GM23338 (cell line): ENCODE measurements around the gene NOTCH1.

ENCODE experiments used
- CREB1 ChIP-seq: fragments of 250-450 bp; sonication (Bioruptor Pico); IDR thresholded peaks from 2 replicates; pipeline ENCODE4 v1.5.0; 2020; ENCODE audit warnings: low read depth, mild to moderate bottlenecking, moderate library complexity
- ETS1 ChIP-seq: IDR thresholded peaks from 2 replicates; pipeline ENCODE4 v1.6.1; 2016; ENCODE audit warnings: antibody characterized with exemption
- EZH2 ChIP-seq: fragments of 200-600 bp; sonication (generic); IDR thresholded peaks from one replicate; pipeline ENCODE4 v1.8.0; 2017; ENCODE audit warnings: antibody characterized with exemption, mild to moderate bottlenecking, low read depth; ENCODE audit not compliant: unreplicated experiment
- EZH2phosphoT487 ChIP-seq: fragments of 200-600 bp; sonication (generic); IDR thresholded peaks from one replicate; pipeline ENCODE4 v1.8.1; 2018; ENCODE audit warnings: antibody characterized with exemption; ENCODE audit not compliant: unreplicated experiment
- JUNB ChIP-seq: IDR thresholded peaks from one replicate; pipeline ENCODE4 v1.6.1; 2016; ENCODE audit warnings: antibody characterized with exemption; ENCODE audit not compliant: unreplicated experiment
- NANOG ChIP-seq: IDR thresholded peaks from 2 replicates; pipeline ENCODE4 v1.6.1; 2016; ENCODE audit warnings: antibody characterized with exemption, borderline replicate concordance
- POLR2AphosphoS5 ChIP-seq: IDR thresholded peaks from 2 replicates; pipeline ENCODE4 v1.6.1; 2016; ENCODE audit warnings: antibody characterized with exemption, low read depth
- REST ChIP-seq: IDR thresholded peaks from one replicate; pipeline ENCODE4 v1.6.1; 2018; ENCODE audit warnings: antibody characterized with exemption; ENCODE audit not compliant: unreplicated experiment
- STAT1 ChIP-seq: IDR thresholded peaks from one replicate; pipeline ENCODE4 v1.6.1; 2016; ENCODE audit warnings: antibody characterized with exemption; ENCODE audit not compliant: unreplicated experiment
- ZNF331 ChIP-seq: fragments of 250-450 bp; sonication (Bioruptor Pico); IDR thresholded peaks from 2 replicates; pipeline ENCODE4 v1.5.0; 2020; ENCODE audit warnings: low read depth, mild to moderate bottlenecking, moderate library complexity
- TF ChIP-seq, protein P1 (sequence below), 2 experiments: fragments of 200-600 bp in 1 of 2; sonication (generic) in 1 of 2; conservative IDR thresholded peaks; 2 replicates each; pipeline versions ENCODE4 v1.5.1 to v1.6.1; 2016 to 2017; ENCODE audit warnings: antibody characterized with exemption in 2 of 2, low read depth in 2 of 2, mild to moderate bottlenecking in 2 of 2, moderate library complexity in 1 of 2
- TF ChIP-seq, protein P2 (sequence below): fragments of 250-450 bp; sonication (Bioruptor Pico); IDR thresholded peaks from 2 replicates; pipeline ENCODE4 v1.5.0; 2020; ENCODE audit warnings: mild to moderate bottlenecking, moderate library complexity

DNA sequence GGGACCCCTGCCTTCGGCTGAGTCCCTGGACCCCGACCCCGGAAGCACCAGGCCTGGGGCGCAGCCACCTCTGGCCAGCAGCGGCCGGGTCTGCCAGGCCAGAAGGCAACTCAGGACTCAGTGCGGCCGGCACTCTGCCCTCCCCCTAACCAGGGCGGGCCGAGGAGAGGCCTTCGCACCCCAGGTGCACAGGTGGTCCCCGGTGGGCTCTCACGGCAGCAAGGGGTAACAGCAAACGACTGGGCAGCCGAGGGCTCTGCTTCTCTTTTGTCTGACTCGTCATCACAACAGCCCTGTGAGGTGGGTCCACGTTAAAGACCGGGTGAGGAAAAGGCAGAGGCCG, 20.7 kb upstream of the NOTCH1 start:
- TF ChIP-seq REST (no peak), POLR2AphosphoS5 (no peak), STAT1 (no peak), EZH2phosphoT487 (no peak), EZH2 (no peak), JUNB (no peak), ZNF331 (CRISPR knock-in tag) (no peak), CREB1 (no peak), NANOG (no peak), ETS1 (no peak)
- TF ChIP-seq, protein P1, sequence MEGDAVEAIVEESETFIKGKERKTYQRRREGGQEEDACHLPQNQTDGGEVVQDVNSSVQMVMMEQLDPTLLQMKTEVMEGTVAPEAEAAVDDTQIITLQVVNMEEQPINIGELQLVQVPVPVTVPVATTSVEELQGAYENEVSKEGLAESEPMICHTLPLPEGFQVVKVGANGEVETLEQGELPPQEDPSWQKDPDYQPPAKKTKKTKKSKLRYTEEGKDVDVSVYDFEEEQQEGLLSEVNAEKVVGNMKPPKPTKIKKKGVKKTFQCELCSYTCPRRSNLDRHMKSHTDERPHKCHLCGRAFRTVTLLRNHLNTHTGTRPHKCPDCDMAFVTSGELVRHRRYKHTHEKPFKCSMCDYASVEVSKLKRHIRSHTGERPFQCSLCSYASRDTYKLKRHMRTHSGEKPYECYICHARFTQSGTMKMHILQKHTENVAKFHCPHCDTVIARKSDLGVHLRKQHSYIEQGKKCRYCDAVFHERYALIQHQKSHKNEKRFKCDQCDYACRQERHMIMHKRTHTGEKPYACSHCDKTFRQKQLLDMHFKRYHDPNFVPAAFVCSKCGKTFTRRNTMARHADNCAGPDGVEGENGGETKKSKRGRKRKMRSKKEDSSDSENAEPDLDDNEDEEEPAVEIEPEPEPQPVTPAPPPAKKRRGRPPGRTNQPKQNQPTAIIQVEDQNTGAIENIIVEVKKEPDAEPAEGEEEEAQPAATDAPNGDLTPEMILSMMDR (conservative IDR thresholded peaks at IDR 0.05; ENCODE audit: low read depth in 2 of 2): no peak
- TF ChIP-seq, protein P2, sequence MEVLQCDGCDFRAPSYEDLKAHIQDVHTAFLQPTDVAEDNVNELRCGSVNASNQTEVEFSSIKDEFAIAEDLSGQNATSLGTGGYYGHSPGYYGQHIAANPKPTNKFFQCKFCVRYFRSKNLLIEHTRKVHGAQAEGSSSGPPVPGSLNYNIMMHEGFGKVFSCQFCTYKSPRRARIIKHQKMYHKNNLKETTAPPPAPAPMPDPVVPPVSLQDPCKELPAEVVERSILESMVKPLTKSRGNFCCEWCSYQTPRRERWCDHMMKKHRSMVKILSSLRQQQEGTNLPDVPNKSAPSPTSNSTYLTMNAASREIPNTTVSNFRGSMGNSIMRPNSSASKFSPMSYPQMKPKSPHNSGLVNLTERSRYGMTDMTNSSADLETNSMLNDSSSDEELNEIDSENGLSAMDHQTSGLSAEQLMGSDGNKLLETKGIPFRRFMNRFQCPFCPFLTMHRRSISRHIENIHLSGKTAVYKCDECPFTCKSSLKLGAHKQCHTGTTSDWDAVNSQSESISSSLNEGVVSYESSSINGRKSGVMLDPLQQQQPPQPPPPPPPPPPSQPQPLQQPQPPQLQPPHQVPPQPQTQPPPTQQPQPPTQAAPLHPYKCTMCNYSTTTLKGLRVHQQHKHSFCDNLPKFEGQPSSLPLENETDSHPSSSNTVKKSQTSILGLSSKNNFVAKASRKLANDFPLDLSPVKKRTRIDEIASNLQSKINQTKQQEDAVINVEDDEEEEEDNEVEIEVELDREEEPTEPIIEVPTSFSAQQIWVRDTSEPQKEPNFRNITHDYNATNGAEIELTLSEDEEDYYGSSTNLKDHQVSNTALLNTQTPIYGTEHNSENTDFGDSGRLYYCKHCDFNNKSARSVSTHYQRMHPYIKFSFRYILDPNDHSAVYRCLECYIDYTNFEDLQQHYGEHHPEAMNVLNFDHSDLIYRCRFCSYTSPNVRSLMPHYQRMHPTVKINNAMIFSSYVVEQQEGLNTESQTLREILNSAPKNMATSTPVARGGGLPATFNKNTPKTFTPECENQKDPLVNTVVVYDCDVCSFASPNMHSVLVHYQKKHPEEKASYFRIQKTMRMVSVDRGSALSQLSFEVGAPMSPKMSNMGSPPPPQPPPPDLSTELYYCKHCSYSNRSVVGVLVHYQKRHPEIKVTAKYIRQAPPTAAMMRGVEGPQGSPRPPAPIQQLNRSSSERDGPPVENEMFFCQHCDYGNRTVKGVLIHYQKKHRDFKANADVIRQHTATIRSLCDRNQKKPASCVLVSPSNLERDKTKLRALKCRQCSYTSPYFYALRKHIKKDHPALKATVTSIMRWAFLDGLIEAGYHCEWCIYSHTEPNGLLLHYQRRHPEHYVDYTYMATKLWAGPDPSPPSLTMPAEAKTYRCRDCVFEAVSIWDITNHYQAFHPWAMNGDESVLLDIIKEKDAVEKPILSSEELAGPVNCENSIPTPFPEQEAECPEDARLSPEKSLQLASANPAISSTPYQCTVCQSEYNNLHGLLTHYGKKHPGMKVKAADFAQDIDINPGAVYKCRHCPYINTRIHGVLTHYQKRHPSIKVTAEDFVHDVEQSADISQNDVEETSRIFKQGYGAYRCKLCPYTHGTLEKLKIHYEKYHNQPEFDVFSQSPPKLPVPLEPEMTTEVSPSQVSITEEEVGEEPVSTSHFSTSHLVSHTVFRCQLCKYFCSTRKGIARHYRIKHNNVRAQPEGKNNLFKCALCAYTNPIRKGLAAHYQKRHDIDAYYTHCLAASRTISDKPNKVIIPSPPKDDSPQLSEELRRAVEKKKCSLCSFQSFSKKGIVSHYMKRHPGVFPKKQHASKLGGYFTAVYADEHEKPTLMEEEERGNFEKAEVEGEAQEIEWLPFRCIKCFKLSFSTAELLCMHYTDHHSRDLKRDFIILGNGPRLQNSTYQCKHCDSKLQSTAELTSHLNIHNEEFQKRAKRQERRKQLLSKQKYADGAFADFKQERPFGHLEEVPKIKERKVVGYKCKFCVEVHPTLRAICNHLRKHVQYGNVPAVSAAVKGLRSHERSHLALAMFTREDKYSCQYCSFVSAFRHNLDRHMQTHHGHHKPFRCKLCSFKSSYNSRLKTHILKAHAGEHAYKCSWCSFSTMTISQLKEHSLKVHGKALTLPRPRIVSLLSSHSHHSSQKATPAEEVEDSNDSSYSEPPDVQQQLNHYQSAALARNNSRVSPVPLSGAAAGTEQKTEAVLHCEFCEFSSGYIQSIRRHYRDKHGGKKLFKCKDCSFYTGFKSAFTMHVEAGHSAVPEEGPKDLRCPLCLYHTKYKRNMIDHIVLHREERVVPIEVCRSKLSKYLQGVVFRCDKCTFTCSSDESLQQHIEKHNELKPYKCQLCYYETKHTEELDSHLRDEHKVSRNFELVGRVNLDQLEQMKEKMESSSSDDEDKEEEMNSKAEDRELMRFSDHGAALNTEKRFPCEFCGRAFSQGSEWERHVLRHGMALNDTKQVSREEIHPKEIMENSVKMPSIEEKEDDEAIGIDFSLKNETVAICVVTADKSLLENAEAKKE (CRISPR knock-in tag): no peak
